Keratinocyte (primary cell): ENCODE measurements around the gene CAPN1.

Experiments
- EZH2 ChIP-seq: IDR thresholded peaks from one replicate; pipeline ENCODE4 v1.6.1; 2012; ENCODE audit warnings: inconsistent platforms, mild to moderate bottlenecking, low read length, moderate library complexity
- TF ChIP-seq, protein P1 (sequence below), 3 experiments: IDR thresholded peaks in 1 of 3; conservative IDR thresholded peaks in 1 of 3; optimal IDR thresholded peaks in 1 of 3; 2 replicates in 2 of 3; 3 replicates in 1 of 3; pipeline versions ENCODE3 to v1.5.1; 2011; ENCODE audit warnings: low read length in 3 of 3, mild to moderate bottlenecking in 3 of 3, moderate library complexity in 2 of 3, control low read depth in 1 of 3, inconsistent platforms in 1 of 3; ENCODE audit not compliant: insufficient read depth in 2 of 3; ENCODE audit errors: extremely low read depth in 1 of 3

DNA sequence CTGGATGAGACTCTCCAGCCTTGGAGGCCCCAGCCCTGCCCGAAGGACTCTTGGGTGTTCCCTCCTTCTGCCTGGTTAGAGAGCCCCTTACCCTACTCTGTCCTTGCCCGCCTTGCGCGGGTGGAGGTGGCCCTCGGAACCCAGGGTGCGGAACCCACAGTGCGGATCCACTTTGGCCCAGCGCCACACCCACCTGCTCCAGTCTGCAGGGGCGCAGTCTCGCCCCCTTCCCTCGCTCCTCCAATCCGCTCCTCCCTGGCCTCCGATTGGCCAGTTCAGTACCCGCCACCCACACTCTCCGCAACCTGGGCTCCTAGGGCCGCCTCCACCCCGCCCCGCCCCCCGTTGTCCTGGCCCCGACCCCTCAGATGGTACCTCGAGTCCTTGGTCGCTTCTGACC is 2.4 kb downstream of the CAPN1 start:
- TF ChIP-seq, protein P1, sequence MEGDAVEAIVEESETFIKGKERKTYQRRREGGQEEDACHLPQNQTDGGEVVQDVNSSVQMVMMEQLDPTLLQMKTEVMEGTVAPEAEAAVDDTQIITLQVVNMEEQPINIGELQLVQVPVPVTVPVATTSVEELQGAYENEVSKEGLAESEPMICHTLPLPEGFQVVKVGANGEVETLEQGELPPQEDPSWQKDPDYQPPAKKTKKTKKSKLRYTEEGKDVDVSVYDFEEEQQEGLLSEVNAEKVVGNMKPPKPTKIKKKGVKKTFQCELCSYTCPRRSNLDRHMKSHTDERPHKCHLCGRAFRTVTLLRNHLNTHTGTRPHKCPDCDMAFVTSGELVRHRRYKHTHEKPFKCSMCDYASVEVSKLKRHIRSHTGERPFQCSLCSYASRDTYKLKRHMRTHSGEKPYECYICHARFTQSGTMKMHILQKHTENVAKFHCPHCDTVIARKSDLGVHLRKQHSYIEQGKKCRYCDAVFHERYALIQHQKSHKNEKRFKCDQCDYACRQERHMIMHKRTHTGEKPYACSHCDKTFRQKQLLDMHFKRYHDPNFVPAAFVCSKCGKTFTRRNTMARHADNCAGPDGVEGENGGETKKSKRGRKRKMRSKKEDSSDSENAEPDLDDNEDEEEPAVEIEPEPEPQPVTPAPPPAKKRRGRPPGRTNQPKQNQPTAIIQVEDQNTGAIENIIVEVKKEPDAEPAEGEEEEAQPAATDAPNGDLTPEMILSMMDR (optimal IDR thresholded peaks at IDR 0.05 in 1 of 3, IDR thresholded peaks at IDR 0.05 in 1 of 3, conservative IDR thresholded peaks at IDR 0.05 in 1 of 3; ENCODE audit: extremely low read depth in 1 of 3, insufficient read depth in 2 of 3, low read length in 3 of 3) = no peak
- no peak for TF ChIP-seq EZH2
